Right lobe of liver (tissue), 6 donors: ENCODE measurements around the gene ERBB4. TPM values are rescaled to one million over a fixed set of nuclear protein-coding genes. Genes with fewer than 3 reads are reported as not detected.

Experiments
- ATAC-seq, 4 donors: fragments of 200-7000 bp; cut with Tn5 transposase; one replicate each; pipeline ENCODE4 v1.9.1; 2020; ENCODE audit warnings: mild to moderate bottlenecking in 4 of 4, moderate library complexity in 4 of 4
- DNase-seq, 3 donors: peaks; one replicate each; pipeline ENCODE4 v3.0.0-alpha.2; 2020
- H3K27ac ChIP-seq, 3 donors: fragments of 200-600 bp; one replicate each; pipeline ENCODE4 v1.8.0; 2022
- H3K27me3 ChIP-seq, 2 donors: fragments of 200-600 bp; one replicate each; pipeline ENCODE4 v1.8.0; 2022
- H3K36me3 ChIP-seq, 4 donors: fragments of 200-600 bp; sonication (generic) in 1 of 4; one replicate each; pipeline versions ENCODE4 v1.5.1 to v1.8.0; 2017 to 2022; ENCODE audit warnings: control low read depth in 1 of 4
- H3K4me1 ChIP-seq, 4 donors: fragments of 200-600 bp; sonication (generic) in 1 of 4; one replicate each; pipeline versions ENCODE4 v1.5.1 to v1.8.0; 2017 to 2022; ENCODE audit warnings: control low read depth in 1 of 4
- H3K4me3 ChIP-seq, 3 donors: fragments of 200-600 bp; one replicate each; pipeline ENCODE4 v1.8.0; 2022
- H3K9me3 ChIP-seq, 4 donors: fragments of 200-600 bp; sonication (generic) in 1 of 4; one replicate each; pipeline versions ENCODE4 v1.5.1 to v1.8.0; 2017 to 2022; ENCODE audit warnings: control low read depth in 1 of 4
- POLR2A ChIP-seq: fragments of 450-650 bp; IDR thresholded peaks from one replicate; pipeline ENCODE4 v1.6.1; 2017; ENCODE audit warnings: antibody characterized with exemption, mild to moderate bottlenecking
- WGBS: methylation state at CpG from one replicate; pipeline ENCODE4 v1.1.6; 2018; ENCODE audit warnings: low coverage, low lambda C conversion rate; ENCODE audit not compliant: insufficient coverage; ENCODE audit errors: missing lambda C conversion rate; 5-methylcytosine and 5-hydroxymethylcytosine counted together
- intact Hi-C, 2 donors: fragments of 100-400 bp; cut with DNase I; formaldehyde crosslinking; loops; one replicate each; pipeline versions ENCODE4 v1.11.2 to v1.14.1; 2022
- total RNA-seq, 6 experiments: library from RNA; depleted of rRNA in 2 of 6; stranded (reverse); fragments of >200 nt in 2 of 6; fragmentation: NEBNext Ultra II Directional in 3 of 6; extraction: Animal tissue kit (Norgen Biotek cat#: 25700) in 3 of 6; gene quantifications; one replicate each; pipeline versions ENCODE4 v1.1.0 to v1.2.4, GENCODE V29; 2016 to 2023
- TF ChIP-seq, protein P1 (sequence below), 4 donors: fragments of 200-600 bp in 3 of 4; fragments of 450-650 bp in 1 of 4; IDR thresholded peaks; one replicate each; pipeline versions ENCODE4 v1.5.1 to v1.8.0; 2016 to 2022; ENCODE audit warnings: antibody characterized with exemption in 4 of 4, mild to moderate bottlenecking in 2 of 4
- donor health status: DM: no; HTN: yes; CAD: no.
- donor health status: DM: no; HTN: no; CAD: no.
- donor health status: DM: no; HTN: no; CAD: no.
- donor health status: DM: no; HTN: yes; CAD: no.
- donor health status: DM: no; HTN: yes; CAD: no.

The ERBB4 gene
- total RNA-seq, 6 experiments from 2014 or later: 0.02 to 0.59 (median 0.08) TPM; not detected in 2

DNA sequence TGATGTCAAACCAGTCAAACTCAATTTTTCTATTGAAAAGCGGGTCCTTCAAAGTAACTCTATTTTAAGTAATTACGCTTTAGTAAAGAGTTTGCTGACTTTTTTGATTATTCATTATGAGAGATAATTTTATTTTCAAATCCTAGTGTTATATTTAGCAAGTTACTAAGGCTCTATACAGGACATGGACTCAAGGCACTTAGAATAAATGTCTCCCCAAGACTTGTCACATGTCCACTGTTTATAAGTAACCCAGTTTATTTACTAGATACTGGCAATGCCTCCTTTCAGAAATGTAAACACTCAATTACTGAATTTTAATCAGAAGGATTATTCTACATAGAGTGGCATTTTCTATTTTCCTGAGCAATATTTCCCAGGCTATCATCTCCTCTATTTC is 638.1 kb downstream of the ERBB4 start:
- H3K27me3 ChIP-seq: no peaks in the 10 kb centered on the region
- H3K4me3 ChIP-seq: no peak overlapping the region
- TF ChIP-seq POLR2A: no peak
- H3K27ac ChIP-seq: no peak overlapping the region
- no peaks in the 10 kb centered on the region for H3K4me1 ChIP-seq
- DNase-seq: no peak
- WGBS: 60% methylated on average over 2 of the region's 2 CpGs
- H3K36me3 ChIP-seq: no peaks in the 10 kb centered on the region
- H3K9me3 ChIP-seq: no peaks in the 10 kb centered on the region
- no peak for ATAC-seq
- intact Hi-C loops: no loop called here

DNA sequence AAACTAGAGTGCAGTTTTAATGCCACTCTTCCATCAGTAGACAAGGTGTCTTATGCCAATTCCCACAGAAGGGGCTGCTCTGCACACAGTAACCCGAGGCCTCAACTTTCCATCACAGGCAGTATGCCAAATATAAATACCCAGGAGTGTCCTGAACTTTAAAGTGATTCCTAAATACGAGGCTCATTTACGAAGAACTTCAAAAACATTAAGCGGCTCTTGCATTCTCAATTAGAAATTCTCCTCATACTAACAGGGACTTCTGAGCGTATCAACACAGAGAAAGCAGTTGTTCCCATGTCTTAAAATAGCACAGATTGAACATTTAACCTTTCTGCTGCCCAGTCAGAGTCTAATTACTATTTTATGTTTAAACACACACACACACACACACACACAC is 638.6 kb downstream of the ERBB4 start:
- H3K9me3 ChIP-seq: no peaks in the 10 kb centered on the region
- H3K4me1 ChIP-seq: no peaks in the 10 kb centered on the region
- ATAC-seq: no peak
- intact Hi-C loops: no loop called here
- TF ChIP-seq POLR2A: no peak
- TF ChIP-seq, protein P1, sequence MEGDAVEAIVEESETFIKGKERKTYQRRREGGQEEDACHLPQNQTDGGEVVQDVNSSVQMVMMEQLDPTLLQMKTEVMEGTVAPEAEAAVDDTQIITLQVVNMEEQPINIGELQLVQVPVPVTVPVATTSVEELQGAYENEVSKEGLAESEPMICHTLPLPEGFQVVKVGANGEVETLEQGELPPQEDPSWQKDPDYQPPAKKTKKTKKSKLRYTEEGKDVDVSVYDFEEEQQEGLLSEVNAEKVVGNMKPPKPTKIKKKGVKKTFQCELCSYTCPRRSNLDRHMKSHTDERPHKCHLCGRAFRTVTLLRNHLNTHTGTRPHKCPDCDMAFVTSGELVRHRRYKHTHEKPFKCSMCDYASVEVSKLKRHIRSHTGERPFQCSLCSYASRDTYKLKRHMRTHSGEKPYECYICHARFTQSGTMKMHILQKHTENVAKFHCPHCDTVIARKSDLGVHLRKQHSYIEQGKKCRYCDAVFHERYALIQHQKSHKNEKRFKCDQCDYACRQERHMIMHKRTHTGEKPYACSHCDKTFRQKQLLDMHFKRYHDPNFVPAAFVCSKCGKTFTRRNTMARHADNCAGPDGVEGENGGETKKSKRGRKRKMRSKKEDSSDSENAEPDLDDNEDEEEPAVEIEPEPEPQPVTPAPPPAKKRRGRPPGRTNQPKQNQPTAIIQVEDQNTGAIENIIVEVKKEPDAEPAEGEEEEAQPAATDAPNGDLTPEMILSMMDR (IDR thresholded peaks at IDR 0.05): no peak
- no peak overlapping the region for H3K4me3 ChIP-seq
- no peaks in the 10 kb centered on the region for H3K36me3 ChIP-seq
- H3K27ac ChIP-seq: no peak overlapping the region
- 48% methylated on average over 5 of the region's 5 CpGs for WGBS
- DNase-seq: no peak
- H3K27me3 ChIP-seq: no peaks in the 10 kb centered on the region

DNA sequence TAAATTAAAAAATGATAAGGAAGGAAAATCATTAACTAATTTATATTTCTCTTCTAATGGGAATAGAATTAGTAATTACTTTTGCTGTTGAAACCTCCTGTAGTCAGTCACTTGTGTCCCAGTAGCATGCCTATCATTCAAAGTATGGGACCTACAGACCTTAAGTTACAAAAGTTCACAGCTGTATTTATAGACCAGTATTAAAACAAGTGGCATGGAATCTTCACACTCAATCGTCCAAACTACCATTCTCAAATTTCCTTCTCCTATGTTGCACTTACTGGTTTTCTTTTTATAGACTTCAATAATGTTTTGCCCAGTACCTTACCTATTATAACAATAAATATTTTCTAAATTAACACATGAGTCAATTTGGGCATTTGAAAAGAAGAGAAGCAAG is 639.9 kb downstream of the ERBB4 start:
- Histone ChIP-seq H3K27ac (no peak overlapping the region), H3K9me3 (no peaks in the 10 kb centered on the region), H3K4me3 (no peak overlapping the region), H3K36me3 (no peaks in the 10 kb centered on the region), H3K4me1 (no peaks in the 10 kb centered on the region), H3K27me3 (no peaks in the 10 kb centered on the region)
- intact Hi-C loops: no loop called here
- 10% methylated on average over 1 of the region's 1 CpG for WGBS
- TF ChIP-seq, protein P1 (IDR thresholded peaks at IDR 0.05): no peak
- no peak for TF ChIP-seq POLR2A
- DNase-seq: no peak
- ATAC-seq: no peak

DNA sequence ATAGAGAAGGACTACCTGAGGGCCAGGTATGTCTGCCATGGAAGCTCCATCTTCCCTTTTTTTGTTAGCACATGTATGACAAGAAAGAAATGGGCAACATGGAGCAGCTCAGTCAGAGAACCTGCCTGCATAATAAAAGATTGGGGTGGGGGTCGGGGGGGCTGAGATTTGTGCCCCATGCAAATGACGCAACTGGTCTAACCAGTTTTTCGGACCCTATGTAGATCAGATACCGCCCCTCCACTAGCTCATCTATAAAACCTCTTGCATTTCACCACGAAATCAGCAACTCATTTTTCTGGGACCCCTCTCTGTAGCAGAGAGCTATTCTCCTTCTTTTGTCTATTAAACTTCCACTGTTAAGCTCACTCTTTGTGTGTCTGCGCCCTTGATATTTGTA is 657.2 kb downstream of the ERBB4 start:
- no peaks in the 10 kb centered on the region for H3K9me3 ChIP-seq
- H3K36me3 ChIP-seq: no peaks in the 10 kb centered on the region
- no peak overlapping the region for H3K4me3 ChIP-seq
- 56% methylated on average over 5 of the region's 6 CpGs for WGBS
- no peaks in the 10 kb centered on the region for H3K4me1 ChIP-seq
- ATAC-seq (no peak), DNase-seq (no peak)
- intact Hi-C loops: no loop called here
- H3K27me3 ChIP-seq: no peaks in the 10 kb centered on the region
- TF ChIP-seq, protein P1 (IDR thresholded peaks at IDR 0.05): no peak
- no peak for TF ChIP-seq POLR2A
- no peak overlapping the region for H3K27ac ChIP-seq

DNA sequence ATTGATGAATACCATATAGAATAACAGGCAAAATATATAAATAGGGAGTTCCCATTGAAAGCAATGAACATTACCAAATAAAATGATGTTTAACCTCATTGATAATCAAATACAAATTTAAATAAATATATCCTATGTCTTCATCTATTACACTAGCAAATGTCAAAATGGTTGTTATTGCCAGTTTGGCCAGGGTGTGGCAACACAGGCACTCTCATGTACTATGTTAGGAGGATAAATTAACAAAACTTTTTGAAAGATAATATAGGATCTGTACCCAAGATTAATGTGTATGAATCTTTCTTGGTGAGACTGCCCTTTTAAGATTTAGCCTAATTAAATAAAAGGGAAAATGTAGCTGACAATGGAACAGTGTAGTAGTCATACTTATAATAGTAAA is 659.3 kb downstream of the ERBB4 start:
- no peaks in the 10 kb centered on the region for H3K27me3 ChIP-seq
- H3K4me1 ChIP-seq: no peaks in the 10 kb centered on the region
- no peaks in the 10 kb centered on the region for H3K9me3 ChIP-seq
- TF ChIP-seq POLR2A: no peak
- TF ChIP-seq, protein P1 (IDR thresholded peaks at IDR 0.05): no peak
- DNase-seq (no peak), ATAC-seq (no peak)
- no peaks in the 10 kb centered on the region for H3K36me3 ChIP-seq
- intact Hi-C loops: no loop called here
- H3K27ac ChIP-seq: no peak overlapping the region
- no peak overlapping the region for H3K4me3 ChIP-seq
